Astrocyte (in vitro differentiated cells and primary cell): ENCODE measurements around the gene EIF4EBP2. TPM values are rescaled to one million over a fixed set of nuclear protein-coding genes. Genes with fewer than 3 reads are reported as not detected.

Experiments used
- DNase-seq: peaks from one replicate; pipeline ENCODE4 v3.0.0-alpha.2; 2010; ENCODE audit warnings: low read depth
- FAIRE-seq: peaks from 2 replicates; lab custom pipeline; 2011; peaks lifted over from hg19 to GRCh38; lab: Jason Lieb, UNC
- H2AFZ ChIP-seq: 2 replicates; pipeline ENCODE4 v1.6.0; 2012; ENCODE audit warnings: low read depth, low read length, inconsistent platforms
- H3K27ac ChIP-seq: 2 replicates; pipeline ENCODE4 v1.5.1; 2011; ENCODE audit warnings: low read depth, low read length, inconsistent platforms
- H3K27me3 ChIP-seq: 2 replicates; pipeline ENCODE4 v1.6.0; 2011; ENCODE audit warnings: low read length, inconsistent platforms; ENCODE audit not compliant: insufficient read depth
- H3K36me3 ChIP-seq: 2 replicates; pipeline ENCODE4 v1.5.1; 2011; ENCODE audit warnings: low read length, inconsistent platforms; ENCODE audit not compliant: insufficient read depth
- H3K4me1 ChIP-seq: 2 replicates; pipeline ENCODE4 v1.5.1; 2011; ENCODE audit warnings: low read length, inconsistent platforms; ENCODE audit not compliant: insufficient read depth
- H3K4me2 ChIP-seq: 2 replicates; pipeline ENCODE4 v1.6.0; 2012; ENCODE audit warnings: low read length, inconsistent platforms
- H3K4me3 ChIP-seq: 2 replicates; pipeline ENCODE4 v1.5.1; 2011; ENCODE audit warnings: low read depth, mild to moderate bottlenecking, low read length, inconsistent platforms; ENCODE audit not compliant: insufficient read depth
- H3K79me2 ChIP-seq: 2 replicates; pipeline ENCODE4 v1.6.0; 2012; ENCODE audit warnings: mild to moderate bottlenecking, low read length, inconsistent platforms; ENCODE audit not compliant: insufficient read depth
- H3K9ac ChIP-seq: 2 replicates; pipeline ENCODE4 v1.6.0; 2012; ENCODE audit warnings: mild to moderate bottlenecking, low read length, inconsistent platforms
- H3K9me3 ChIP-seq: 2 replicates; pipeline ENCODE4 v1.5.1; 2012; ENCODE audit warnings: low read depth, mild to moderate bottlenecking, low read length, inconsistent platforms; ENCODE audit not compliant: insufficient read depth
- H4K20me1 ChIP-seq: 2 replicates; pipeline ENCODE4 v1.6.0; 2012; ENCODE audit warnings: low read length, inconsistent platforms; ENCODE audit not compliant: insufficient read depth
- H3K27ac Mint-ChIP-seq: one replicate; pipeline ENCODE4 v1.8.0; 2021; ENCODE audit warnings: mild to moderate bottlenecking, mixed read lengths; ENCODE audit not compliant: unreplicated experiment
- H3K27me3 Mint-ChIP-seq: one replicate; pipeline ENCODE4 v1.8.0; 2021; ENCODE audit warnings: low read depth, mixed read lengths; ENCODE audit not compliant: unreplicated experiment
- H3K36me3 Mint-ChIP-seq: one replicate; pipeline ENCODE4 v1.8.0; 2021; ENCODE audit warnings: low read depth, mixed read lengths; ENCODE audit not compliant: unreplicated experiment
- H3K4me1 Mint-ChIP-seq: one replicate; pipeline ENCODE4 v1.8.0; 2021; ENCODE audit warnings: low read depth, mixed read lengths; ENCODE audit not compliant: unreplicated experiment
- H3K4me3 Mint-ChIP-seq: one replicate; pipeline ENCODE4 v1.8.0; 2021; ENCODE audit warnings: mild to moderate bottlenecking, moderate library complexity, mixed read lengths; ENCODE audit not compliant: unreplicated experiment
- H3K9me3 Mint-ChIP-seq: one replicate; pipeline ENCODE4 v1.8.0; 2021; ENCODE audit warnings: mild to moderate bottlenecking, mixed read lengths; ENCODE audit not compliant: unreplicated experiment
- CTCF ChIP-seq: IDR thresholded peaks from 2 replicates; pipeline ENCODE4 v1.5.1; 2011; ENCODE audit warnings: low read depth, mild to moderate bottlenecking, inconsistent platforms, low read length, moderate library complexity; ENCODE audit not compliant: insufficient read depth
- EZH2 ChIP-seq: IDR thresholded peaks from 2 replicates; pipeline ENCODE4 v1.6.1; 2012; ENCODE audit warnings: mild to moderate bottlenecking, low read length, inconsistent platforms; ENCODE audit not compliant: insufficient read depth
- total RNA-seq: library from RNA; stranded (reverse); gene quantifications from 2 replicates; pipeline ENCODE4 v1.2.1, GENCODE V29; 2021

EIF4EBP2 gene
- total RNA-seq, 1 donor from 2014 or later, result 74.0 TPM

GRCh38 chr10:70369498-70370018 lies 34.4 kb upstream of the EIF4EBP2 start:
- no peak overlapping the region for H3K9ac ChIP-seq
- H3K4me2 ChIP-seq, result no peak overlapping the region
- H3K4me1 Mint-ChIP-seq, result peaks cover 2% of the 10 kb centered on the region
- FAIRE-seq, result no peak
- H3K9me3 Mint-ChIP-seq, result no peaks in the 10 kb centered on the region
- no peaks in the 10 kb centered on the region for H3K36me3 ChIP-seq
- peaks cover 2% of the 10 kb centered on the region for H3K36me3 Mint-ChIP-seq
- TF ChIP-seq CTCF, result no peak
- no peak for TF ChIP-seq EZH2
- no peak overlapping the region for H3K4me3 ChIP-seq
- H2AFZ ChIP-seq, result no peak overlapping the region
- H3K27ac ChIP-seq, result no peak overlapping the region
- peaks cover 9% of the 10 kb centered on the region for H3K4me1 ChIP-seq
- DNase-seq, result no peak
- no peaks in the 10 kb centered on the region for H3K9me3 ChIP-seq
- H3K79me2 ChIP-seq, result no peaks in the 10 kb centered on the region
- H4K20me1 ChIP-seq, result peaks cover 4% of the 10 kb centered on the region
- no peaks in the 10 kb centered on the region for H3K27me3 ChIP-seq
- no peaks in the 10 kb centered on the region for H3K27me3 Mint-ChIP-seq
- no peak overlapping the region for H3K27ac Mint-ChIP-seq
- no peak overlapping the region for H3K4me3 Mint-ChIP-seq

GRCh38 chr10:70370766-70371165 lies 33.2 kb upstream of the EIF4EBP2 start:
- no peak overlapping the region for H2AFZ ChIP-seq
- Mint-ChIP-seq H3K4me3 (no peak overlapping the region), H3K4me1 (peaks cover 9% of the 10 kb centered on the region), H3K9me3 (no peaks in the 10 kb centered on the region), H3K27me3 (no peaks in the 10 kb centered on the region), H3K36me3 (peaks cover 2% of the 10 kb centered on the region), H3K27ac (no peak overlapping the region)
- H3K4me1 ChIP-seq, result peaks cover 9% of the 10 kb centered on the region
- FAIRE-seq, result no peak
- no peak for DNase-seq
- H3K79me2 ChIP-seq, result no peaks in the 10 kb centered on the region
- no peaks in the 10 kb centered on the region for H3K36me3 ChIP-seq
- H3K4me2 ChIP-seq, result no peak overlapping the region
- no peak overlapping the region for H3K4me3 ChIP-seq
- no peaks in the 10 kb centered on the region for H3K9me3 ChIP-seq
- peaks cover 4% of the 10 kb centered on the region for H4K20me1 ChIP-seq
- H3K27ac ChIP-seq, result no peak overlapping the region
- H3K9ac ChIP-seq, result no peak overlapping the region
- no peaks in the 10 kb centered on the region for H3K27me3 ChIP-seq
- TF ChIP-seq EZH2 (no peak), CTCF (no peak)

GRCh38 chr10:70371846-70372245 lies 32.1 kb upstream of the EIF4EBP2 start:
- peaks cover 12% of the 10 kb centered on the region for H3K4me1 ChIP-seq
- no peak for DNase-seq

More at GRCh38 chr10:70371846-70372245, 32.1 kb upstream of the EIF4EBP2 start:
- no peaks in the 10 kb centered on the region for H3K27me3 ChIP-seq
- H4K20me1 ChIP-seq, result peaks cover 4% of the 10 kb centered on the region
- Mint-ChIP-seq H3K4me1 (peaks cover 18% of the 10 kb centered on the region), H3K4me3 (no peak overlapping the region), H3K27me3 (no peaks in the 10 kb centered on the region), H3K36me3 (peaks cover 2% of the 10 kb centered on the region), H3K27ac (no peak overlapping the region), H3K9me3 (no peaks in the 10 kb centered on the region)
- no peak overlapping the region for H3K9ac ChIP-seq
- H3K4me3 ChIP-seq, result no peak overlapping the region
- no peak overlapping the region for H2AFZ ChIP-seq
- no peak overlapping the region for H3K4me2 ChIP-seq
- no peaks in the 10 kb centered on the region for H3K9me3 ChIP-seq
- FAIRE-seq, result no peak
- H3K27ac ChIP-seq, result no peak overlapping the region
- no peak for TF ChIP-seq CTCF
- TF ChIP-seq EZH2, result no peak
- H3K36me3 ChIP-seq, result no peaks in the 10 kb centered on the region
- H3K79me2 ChIP-seq, result no peaks in the 10 kb centered on the region
